Measurements from ENCODE around the gene TTYH3.
"Not testable (repeated sequence)": the region's sequence is repeated elsewhere in the genome, so short reads cannot be mapped to it uniquely, and the experiment has no call there.

The TTYH3 gene

DNA sequence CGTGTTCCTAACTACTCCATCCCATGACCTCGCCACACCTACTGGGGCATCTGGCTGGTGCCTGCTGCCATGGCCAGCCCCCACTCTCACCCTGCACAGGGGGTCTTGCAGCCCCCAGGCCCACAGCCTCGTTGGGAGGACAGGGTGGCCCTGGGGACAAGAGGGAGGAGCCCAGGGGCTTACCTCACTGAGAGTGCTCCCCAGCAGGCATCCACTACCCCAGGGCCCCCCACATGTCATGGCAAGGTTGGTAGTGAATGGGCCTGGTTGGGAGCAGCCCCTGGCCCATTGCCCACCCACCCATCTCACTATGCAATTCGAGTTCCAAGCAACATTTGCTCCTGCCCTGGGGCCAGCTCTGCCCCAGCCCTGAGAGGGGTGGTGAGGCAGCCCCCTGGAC lies 32.2 kb downstream of the TTYH3 start:
- Histone ChIP-seq H3K36me3 (ENCODE audit: control insufficient read depth in 1 of 2, insufficient read depth in 2 of 2, low read length in 2 of 2) (peaks cover 0 to 13% of the 10 kb centered on the region in 2 donors), H3K27ac (ENCODE audit: low read length) (no peak overlapping the region), H3K4me1 (ENCODE audit: control insufficient read depth in 1 of 2, insufficient read depth in 2 of 2, low read length in 2 of 2) (peaks cover 0 to 11% of the 10 kb centered on the region in 2 donors), H3K4me3 (ENCODE audit: low read depth in 1 of 2, low read length in 2 of 2) (no peak overlapping the region), H3K27me3 (ENCODE audit: low read depth, low read length) (no peaks in the 10 kb centered on the region), H3K9me3 (ENCODE audit: control insufficient read depth in 1 of 2, low read length in 2 of 2) (no peaks in the 10 kb centered on the region)

DNA sequence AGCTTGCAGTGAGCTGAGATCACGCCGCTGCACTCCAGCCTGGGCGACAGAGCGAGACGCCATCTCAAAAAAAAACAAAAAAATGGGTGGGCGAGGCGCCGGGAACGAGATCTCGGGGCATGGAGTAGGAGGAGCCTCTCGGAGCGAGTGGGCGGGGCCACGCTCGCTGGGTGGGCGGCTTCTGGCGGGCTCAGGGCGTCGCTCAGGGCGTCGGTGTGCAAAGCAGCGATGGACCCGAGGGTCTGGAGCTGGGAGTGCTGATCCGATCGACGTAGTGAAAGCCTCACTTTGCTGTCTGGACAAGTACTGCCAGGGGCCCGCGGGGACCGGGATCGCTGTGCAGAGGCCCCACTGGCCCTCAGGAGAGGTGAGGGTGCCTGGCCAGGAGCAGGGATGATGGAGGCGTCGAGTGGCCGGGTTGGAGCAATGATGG lies 33.6 kb downstream of the TTYH3 start:
- no peaks in the 10 kb centered on the region for H3K9me3 ChIP-seq (ENCODE audit: control insufficient read depth in 1 of 2, low read length in 2 of 2)
- H3K36me3 ChIP-seq (ENCODE audit: control insufficient read depth in 1 of 2, insufficient read depth in 2 of 2, low read length in 2 of 2), result no peaks in the 10 kb centered on the region
- peaks cover 0 to 11% of the 10 kb centered on the region in 2 donors for H3K4me1 ChIP-seq (ENCODE audit: control insufficient read depth in 1 of 2, insufficient read depth in 2 of 2, low read length in 2 of 2)
- no peak overlapping the region for H3K4me3 ChIP-seq (ENCODE audit: low read depth in 1 of 2, low read length in 2 of 2)
- H3K27me3 ChIP-seq (ENCODE audit: low read depth, low read length), result no peaks in the 10 kb centered on the region
- no peak overlapping the region for H3K27ac ChIP-seq (ENCODE audit: low read length)

DNA sequence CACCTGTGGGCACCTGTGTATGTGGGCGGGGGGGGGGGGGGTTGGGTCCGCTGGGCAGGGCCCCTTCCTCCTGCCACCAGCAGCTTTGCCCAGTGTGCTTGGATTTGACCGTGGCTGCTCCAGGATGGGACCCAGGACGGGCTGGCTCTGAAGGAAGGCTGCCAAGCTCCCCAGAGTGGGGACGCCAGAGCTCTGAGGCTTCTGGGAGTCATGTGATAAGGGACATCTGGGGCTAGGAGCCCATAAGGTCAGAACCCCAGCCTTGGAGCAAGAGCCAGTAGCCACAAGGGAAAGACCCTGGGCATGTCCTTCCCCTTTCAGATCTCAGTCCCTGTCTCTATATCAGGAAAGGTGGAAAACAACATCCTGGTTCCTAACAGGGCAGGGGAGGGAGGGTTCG lies 34.4 kb downstream of the TTYH3 start:
- Histone ChIP-seq H3K4me3 (ENCODE audit: low read depth in 1 of 2, low read length in 2 of 2) (no peak overlapping the region), H3K27ac (ENCODE audit: low read length) (no peak overlapping the region), H3K4me1 (ENCODE audit: control insufficient read depth in 1 of 2, insufficient read depth in 2 of 2, low read length in 2 of 2) (peaks cover 0 to 11% of the 10 kb centered on the region in 2 donors), H3K9me3 (ENCODE audit: control insufficient read depth in 1 of 2, low read length in 2 of 2) (no peaks in the 10 kb centered on the region), H3K27me3 (ENCODE audit: low read depth, low read length) (no peaks in the 10 kb centered on the region), H3K36me3 (ENCODE audit: control insufficient read depth in 1 of 2, insufficient read depth in 2 of 2, low read length in 2 of 2) (no peaks in the 10 kb centered on the region)

DNA sequence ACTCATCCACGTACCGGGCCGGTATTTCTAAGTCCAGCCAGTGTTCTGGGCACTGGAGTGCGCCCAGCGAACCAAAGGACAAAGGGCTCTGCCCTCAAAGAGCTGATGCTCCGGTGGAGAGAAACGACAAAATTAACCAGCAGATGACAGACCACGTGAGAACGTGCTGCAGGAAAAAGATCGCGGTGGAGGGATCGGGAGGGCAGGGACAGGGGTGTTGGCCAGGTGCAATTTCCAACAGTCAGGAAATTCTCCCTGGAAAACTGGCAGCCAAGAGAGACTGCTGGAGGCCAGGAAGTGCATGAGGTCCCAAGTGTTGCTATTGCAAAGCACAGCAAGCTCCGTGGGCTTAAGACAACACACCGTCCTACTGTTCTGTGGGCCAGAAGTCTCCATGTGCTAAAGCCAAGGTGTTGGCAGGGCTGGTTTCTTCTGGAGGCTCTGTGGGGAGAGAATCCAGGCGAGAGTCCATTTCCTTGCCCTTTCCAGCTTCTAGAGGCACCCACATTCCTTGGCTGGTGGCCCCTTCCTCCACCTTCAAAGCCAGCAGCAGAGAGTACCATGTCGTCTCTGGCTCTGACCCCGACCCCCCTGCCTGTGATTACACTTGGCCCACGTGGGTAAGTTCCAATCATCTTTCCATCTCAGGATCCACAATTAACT lies 34.9 kb downstream of the TTYH3 start:
- H3K4me1 ChIP-seq (ENCODE audit: control insufficient read depth in 1 of 2, insufficient read depth in 2 of 2, low read length in 2 of 2), result peaks cover 0 to 11% of the 10 kb centered on the region in 2 donors
- H3K36me3 ChIP-seq (ENCODE audit: control insufficient read depth in 1 of 2, insufficient read depth in 2 of 2, low read length in 2 of 2), result no peaks in the 10 kb centered on the region
- no peaks in the 10 kb centered on the region for H3K9me3 ChIP-seq (ENCODE audit: control insufficient read depth in 1 of 2, low read length in 2 of 2)
- H3K4me3 ChIP-seq (ENCODE audit: low read depth in 1 of 2, low read length in 2 of 2), result no peak overlapping the region
- no peak overlapping the region for H3K27ac ChIP-seq (ENCODE audit: low read length)
- no peaks in the 10 kb centered on the region for H3K27me3 ChIP-seq (ENCODE audit: low read depth, low read length)

DNA sequence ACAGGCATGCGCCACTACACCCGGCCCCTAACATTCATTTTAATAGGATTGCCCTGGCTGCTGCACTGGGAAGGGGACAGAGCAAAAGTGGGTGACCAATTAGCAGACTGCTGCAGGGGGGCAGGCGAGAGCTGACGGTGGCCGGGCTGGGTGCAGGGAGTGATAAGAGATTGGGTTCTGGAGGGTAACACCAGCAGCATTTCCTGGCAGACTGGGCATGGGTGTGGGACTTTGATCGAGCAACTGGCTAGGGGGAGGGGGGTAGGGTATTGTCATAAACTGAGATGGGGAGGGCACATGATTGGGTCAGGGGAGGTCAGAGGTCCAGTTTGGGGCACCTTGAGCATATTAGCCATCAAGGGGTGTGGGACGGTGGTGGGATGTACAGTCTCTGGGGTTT lies 36.1 kb downstream of the TTYH3 start:
- H3K4me3 ChIP-seq (ENCODE audit: low read depth in 1 of 2, low read length in 2 of 2), result no peak overlapping the region
- H3K27ac ChIP-seq (ENCODE audit: low read length), result no peak overlapping the region
- H3K4me1 ChIP-seq (ENCODE audit: control insufficient read depth in 1 of 2, insufficient read depth in 2 of 2, low read length in 2 of 2), result peaks cover 0 to 8% of the 10 kb centered on the region in 2 donors
- no peaks in the 10 kb centered on the region for H3K9me3 ChIP-seq (ENCODE audit: control insufficient read depth in 1 of 2, low read length in 2 of 2)
- no peaks in the 10 kb centered on the region for H3K27me3 ChIP-seq (ENCODE audit: low read depth, low read length)
- no peaks in the 10 kb centered on the region for H3K36me3 ChIP-seq (ENCODE audit: control insufficient read depth in 1 of 2, insufficient read depth in 2 of 2, low read length in 2 of 2)

DNA sequence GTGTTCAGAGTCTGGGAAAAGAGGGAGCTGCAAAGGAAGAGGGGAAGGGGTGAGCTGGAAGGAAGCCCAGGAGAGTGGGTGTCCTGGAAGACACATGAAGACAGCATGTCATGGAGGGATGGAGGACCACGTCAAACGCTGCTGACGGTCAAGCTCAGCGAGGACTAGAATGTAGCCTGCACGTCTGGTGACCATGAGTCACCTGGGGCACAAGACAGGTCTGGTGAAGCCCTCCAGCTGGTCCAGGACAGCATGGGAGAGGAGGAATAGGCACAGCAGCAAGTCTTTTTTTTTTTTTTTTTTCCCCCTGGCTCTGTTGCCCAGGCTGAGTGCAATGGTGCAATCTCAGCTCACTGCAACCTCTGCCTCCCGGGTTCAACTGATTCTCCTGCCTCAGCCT lies 36.6 kb downstream of the TTYH3 start:
- H3K27me3 ChIP-seq (ENCODE audit: low read depth, low read length), result no peaks in the 10 kb centered on the region
- no peak overlapping the region for H3K4me3 ChIP-seq (ENCODE audit: low read depth in 1 of 2, low read length in 2 of 2)
- H3K27ac ChIP-seq (ENCODE audit: low read length), result no peak overlapping the region
- peaks cover 0 to 3% of the 10 kb centered on the region in 2 donors for H3K4me1 ChIP-seq (ENCODE audit: control insufficient read depth in 1 of 2, insufficient read depth in 2 of 2, low read length in 2 of 2)
- H3K9me3 ChIP-seq (ENCODE audit: control insufficient read depth in 1 of 2, low read length in 2 of 2), result no peaks in the 10 kb centered on the region
- H3K36me3 ChIP-seq (ENCODE audit: control insufficient read depth in 1 of 2, insufficient read depth in 2 of 2, low read length in 2 of 2), result no peaks in the 10 kb centered on the region

DNA sequence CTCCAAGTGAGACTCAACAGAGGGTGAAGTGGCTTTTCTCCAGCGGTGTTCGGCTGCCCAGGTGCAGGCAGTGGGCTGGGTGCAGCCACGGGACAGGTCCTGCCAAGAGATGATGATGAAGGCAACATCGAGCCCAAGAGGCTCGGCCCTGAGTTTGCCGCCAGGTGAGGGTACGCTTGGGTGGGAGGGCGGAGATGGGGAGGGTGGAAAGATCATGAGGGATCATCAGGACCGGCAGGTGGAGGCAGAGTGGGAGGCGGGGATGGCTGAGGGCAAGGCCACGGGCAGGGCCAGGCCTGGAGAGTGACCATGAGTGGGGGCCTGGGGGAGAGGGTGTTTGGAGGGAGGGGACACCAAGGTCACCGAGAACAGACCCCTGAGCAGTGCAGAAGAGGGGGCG lies 38.4 kb downstream of the TTYH3 start:
- H3K4me3 ChIP-seq (ENCODE audit: low read depth in 1 of 2, low read length in 2 of 2), result no peak overlapping the region
- no peaks in the 10 kb centered on the region for H3K9me3 ChIP-seq (ENCODE audit: control insufficient read depth in 1 of 2, low read length in 2 of 2)
- no peaks in the 10 kb centered on the region for H3K4me1 ChIP-seq (ENCODE audit: control insufficient read depth in 1 of 2, insufficient read depth in 2 of 2, low read length in 2 of 2)
- H3K27ac ChIP-seq (ENCODE audit: low read length), result no peak overlapping the region
- H3K27me3 ChIP-seq (ENCODE audit: low read depth, low read length), result no peaks in the 10 kb centered on the region
- H3K36me3 ChIP-seq (ENCODE audit: control insufficient read depth in 1 of 2, insufficient read depth in 2 of 2, low read length in 2 of 2), result no peaks in the 10 kb centered on the region

DNA sequence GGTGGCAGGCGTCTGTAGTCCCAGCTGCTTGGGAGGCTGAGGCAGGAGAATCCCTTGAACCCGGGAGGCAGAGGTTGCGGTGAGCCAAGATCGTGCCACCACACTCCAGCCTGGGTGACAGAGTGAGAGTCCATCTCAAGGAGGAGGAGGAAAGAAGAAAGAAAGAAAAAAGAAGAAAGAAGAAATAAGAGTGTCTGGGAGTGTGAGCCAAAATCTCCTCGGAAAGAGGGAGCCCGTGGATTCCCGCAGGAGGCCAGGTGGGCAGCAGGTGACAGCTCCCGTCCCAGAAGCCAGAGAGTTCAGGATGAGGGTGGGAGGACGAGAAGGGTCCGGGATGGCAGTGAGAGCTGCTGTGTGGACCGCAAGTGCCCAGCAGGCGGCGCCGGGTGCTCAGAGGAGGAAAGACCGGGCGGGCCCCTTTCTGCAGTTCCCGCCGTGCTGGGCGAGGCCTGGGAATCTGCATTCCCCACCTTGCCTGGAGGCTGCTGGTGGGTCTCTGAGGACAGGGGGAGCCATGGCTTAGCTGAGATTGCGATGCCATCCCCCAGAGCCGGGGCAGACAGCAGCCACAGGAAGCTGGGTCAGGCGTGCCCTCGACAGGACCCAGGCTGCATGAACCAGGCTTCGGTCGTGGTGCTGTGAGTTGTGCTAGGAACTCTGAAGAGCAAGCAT lies 39.1 kb downstream of the TTYH3 start:
- H3K27ac ChIP-seq (ENCODE audit: low read length), result no peak overlapping the region
- H3K9me3 ChIP-seq (ENCODE audit: control insufficient read depth in 1 of 2, low read length in 2 of 2), result peaks cover 0 to 4% of the 10 kb centered on the region in 2 donors
- H3K27me3 ChIP-seq (ENCODE audit: low read depth, low read length), result no peaks in the 10 kb centered on the region
- H3K4me3 ChIP-seq (ENCODE audit: low read depth in 1 of 2, low read length in 2 of 2), result no peak overlapping the region
- H3K4me1 ChIP-seq (ENCODE audit: control insufficient read depth in 1 of 2, insufficient read depth in 2 of 2, low read length in 2 of 2), result no peaks in the 10 kb centered on the region
- no peaks in the 10 kb centered on the region for H3K36me3 ChIP-seq (ENCODE audit: control insufficient read depth in 1 of 2, insufficient read depth in 2 of 2, low read length in 2 of 2)

DNA sequence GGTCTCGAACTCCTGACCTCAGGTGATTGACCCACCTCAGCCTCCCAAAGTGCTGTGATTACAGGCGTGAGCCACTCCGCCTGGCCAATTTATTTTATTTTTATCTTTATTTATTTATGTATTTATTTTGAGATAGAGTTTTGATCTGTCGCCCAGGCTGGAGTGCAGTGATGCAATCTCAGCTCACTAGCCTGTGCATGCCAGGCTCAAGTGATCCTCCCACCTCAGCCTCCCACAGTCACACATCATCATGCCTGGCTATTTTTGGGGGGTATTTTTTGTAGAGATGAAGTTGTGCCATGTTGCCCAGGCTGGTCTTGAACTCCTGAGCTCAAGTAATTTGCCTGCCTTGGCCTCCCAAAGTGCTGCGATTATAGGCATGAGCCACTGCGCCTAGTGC lies 41.4 kb downstream of the TTYH3 start:
- H3K4me3 ChIP-seq (ENCODE audit: low read depth in 1 of 2, low read length in 2 of 2); H3K27ac ChIP-seq (ENCODE audit: low read length); H3K9me3 ChIP-seq (ENCODE audit: control insufficient read depth in 1 of 2, low read length in 2 of 2); H3K4me1 ChIP-seq (ENCODE audit: control insufficient read depth in 1 of 2, insufficient read depth in 2 of 2, low read length in 2 of 2); H3K36me3 ChIP-seq (ENCODE audit: control insufficient read depth in 1 of 2, insufficient read depth in 2 of 2, low read length in 2 of 2); H3K27me3 ChIP-seq (ENCODE audit: low read depth, low read length): not testable (repeated sequence)

DNA sequence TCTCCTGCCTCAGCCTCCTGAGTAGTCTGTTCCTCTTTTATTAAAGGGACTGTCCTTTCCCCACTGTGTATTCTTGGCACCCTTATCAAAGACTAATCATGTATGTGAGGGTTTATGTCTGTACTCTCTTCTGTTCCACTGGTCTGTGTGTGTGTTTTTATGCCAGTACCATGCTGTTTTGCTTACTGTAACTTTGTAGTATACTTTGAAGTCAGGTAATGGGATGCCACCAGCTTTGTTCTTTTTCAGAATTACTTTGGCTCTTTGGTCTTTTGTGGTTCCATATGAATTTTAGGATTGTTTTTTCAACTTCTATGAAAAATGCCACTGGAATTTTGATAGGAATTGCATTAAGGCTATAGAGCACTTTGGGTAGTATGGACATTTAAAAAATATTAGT lies 42.1 kb downstream of the TTYH3 start:
- Histone ChIP-seq H3K36me3 (ENCODE audit: control insufficient read depth in 1 of 2, insufficient read depth in 2 of 2, low read length in 2 of 2) (no peaks in the 10 kb centered on the region), H3K9me3 (ENCODE audit: control insufficient read depth in 1 of 2, low read length in 2 of 2) (peaks cover 0 to 4% of the 10 kb centered on the region in 2 donors), H3K27me3 (ENCODE audit: low read depth, low read length) (no peaks in the 10 kb centered on the region)

DNA sequence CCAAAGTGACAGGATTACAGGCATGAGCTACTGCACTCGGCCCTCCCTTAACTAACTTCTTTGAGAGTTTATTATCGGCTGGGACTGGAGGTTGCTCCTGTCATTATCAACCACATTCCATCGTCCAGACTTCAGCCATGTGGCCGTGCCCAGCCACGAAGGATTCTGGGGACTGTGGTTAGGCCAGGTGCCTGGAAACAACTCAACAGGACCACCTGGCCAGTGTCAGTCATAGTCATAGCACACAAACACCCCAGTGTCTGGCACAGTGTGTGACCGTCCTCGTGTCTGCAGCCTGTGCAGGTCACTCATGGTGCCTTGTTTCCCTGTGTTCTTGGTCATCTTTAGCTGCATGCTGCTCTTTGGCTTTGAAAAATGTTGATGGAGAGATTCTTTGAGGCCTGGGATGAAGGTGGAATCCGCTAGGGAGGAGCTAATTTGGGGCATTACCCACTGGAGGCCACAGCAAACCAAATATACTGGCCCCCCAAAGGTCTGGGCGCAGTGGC lies 43.5 kb downstream of the TTYH3 start:
- Histone ChIP-seq H3K9me3 (ENCODE audit: control insufficient read depth in 1 of 2, low read length in 2 of 2) (peaks cover 0 to 4% of the 10 kb centered on the region in 2 donors), H3K4me1 (ENCODE audit: control insufficient read depth in 1 of 2, insufficient read depth in 2 of 2, low read length in 2 of 2) (no peaks in the 10 kb centered on the region), H3K36me3 (ENCODE audit: control insufficient read depth in 1 of 2, insufficient read depth in 2 of 2, low read length in 2 of 2) (no peaks in the 10 kb centered on the region), H3K27me3 (ENCODE audit: low read depth, low read length) (no peaks in the 10 kb centered on the region), H3K4me3 (ENCODE audit: low read depth in 1 of 2, low read length in 2 of 2) (no peak overlapping the region), H3K27ac (ENCODE audit: low read length) (no peak overlapping the region)

More for the DNA sequence above, 42.1 kb downstream of the TTYH3 start:
- Histone ChIP-seq H3K4me3 (ENCODE audit: low read depth in 1 of 2, low read length in 2 of 2) (no peak overlapping the region), H3K4me1 (ENCODE audit: control insufficient read depth in 1 of 2, insufficient read depth in 2 of 2, low read length in 2 of 2) (no peaks in the 10 kb centered on the region), H3K27ac (ENCODE audit: low read length) (no peak overlapping the region)
